Cardiac ventricle fibroblast (primary cell): ENCODE measurements around the gene FANCD2. TPM values are rescaled to one million over a fixed set of nuclear protein-coding genes. Genes with fewer than 3 reads are reported as not detected.

Experiments used
- total RNA-seq: library from RNA; depleted of rRNA; stranded (reverse); fragments of >200 nt; gene quantifications from 2 replicates; pipeline ENCODE4 v1.2.3, GENCODE V29; 2015

FANCD2 gene
- 1.4 and 1.8 TPM in 2 replicates for total RNA-seq

GRCh38 chr3:10026084-10026890 lies at the start of gene FANCD2:
Gene FANCD2, plus strand, starts transcription at chr3:10026437. Its CDS starts 2,221 bp downstream, at chr3:10028658.

DNA sequence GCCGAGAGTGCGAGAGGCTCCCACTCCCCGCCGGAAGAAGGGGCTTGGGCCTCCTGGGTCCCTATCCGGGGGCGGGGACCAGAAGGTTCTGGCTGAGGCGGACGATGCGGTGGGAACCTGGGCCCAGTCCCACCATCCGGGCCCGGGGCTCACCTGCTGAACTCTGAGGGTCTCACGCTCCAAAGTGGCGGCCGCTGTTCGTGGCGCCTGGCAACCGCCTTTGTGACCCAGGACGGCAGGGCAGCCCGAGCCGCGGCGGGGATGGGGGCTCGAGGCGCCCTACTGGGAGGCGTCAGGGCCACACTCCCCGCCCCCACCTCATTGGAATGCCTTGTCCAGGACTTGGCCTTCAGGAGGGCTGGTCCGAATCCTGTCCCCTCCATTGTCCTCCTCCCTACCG lies 81.9 kb downstream of the FANCD2 start, which contains the start of gene FANCD2OS:
FANCD2OS (minus strand) TSS at position 165 of the 400 bp plus-strand sequence. CDS start 3,481 bp downstream, outside the sequence.

DNA sequence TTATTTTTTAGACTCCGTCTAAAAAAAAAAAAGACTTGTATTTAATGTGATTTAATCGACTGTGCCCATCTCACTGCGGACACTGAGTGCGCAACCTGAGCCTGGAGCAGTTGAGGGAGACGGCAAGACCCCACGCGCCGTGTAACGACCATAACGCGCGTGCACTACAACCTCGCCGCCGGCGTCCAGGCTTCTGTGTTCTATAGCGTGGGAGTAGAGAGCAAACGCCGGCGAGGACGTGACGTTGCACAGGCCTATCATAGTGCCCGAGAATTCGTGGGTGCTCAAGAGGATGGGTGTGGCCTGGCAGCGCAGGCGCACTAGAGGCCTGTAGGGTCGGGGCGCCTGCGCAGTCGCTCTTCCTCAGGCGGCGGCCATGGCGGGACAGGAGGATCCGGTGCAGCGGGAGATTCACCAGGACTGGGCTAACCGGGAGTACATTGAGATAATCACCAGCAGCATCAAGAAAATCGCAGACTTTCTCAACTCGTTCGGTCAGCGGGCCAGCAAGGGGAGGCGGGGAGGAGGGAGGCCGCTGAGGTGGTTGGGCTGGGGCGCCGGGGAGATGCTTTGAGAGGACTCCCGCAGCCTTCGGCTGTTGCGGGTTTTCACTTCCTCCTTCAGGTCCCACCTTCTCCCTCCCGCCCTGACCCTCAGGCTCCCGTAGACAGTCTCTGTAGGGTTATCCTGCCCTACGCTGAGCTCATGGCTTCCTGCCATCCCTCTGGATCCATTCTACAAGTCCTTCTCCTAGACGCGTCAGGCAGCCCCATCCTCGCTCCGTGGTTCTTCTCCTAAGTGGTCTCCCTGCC lies 89.3 kb downstream of the FANCD2 start, which contains the start of gene BRK1:
BRK1 (plus strand) TSS at position 350 of the 812 bp plus-strand sequence; CDS start at position 377, 27 bp downstream.

Other genes with a start within 250 kb of the FANCD2 start
- gene TADA3, start 234.0 kb upstream of the FANCD2 start, total RNA-seq = 58.7 and 72.3 TPM in 2 replicates
- gene ARPC4, start 233.4 kb upstream of the FANCD2 start, total RNA-seq = 133 and 153 TPM in 2 replicates
- gene TTLL3, start 216.2 kb upstream of the FANCD2 start, total RNA-seq = 10.4 and 13.5 TPM in 2 replicates
- gene RPUSD3, start 182.4 kb upstream of the FANCD2 start, total RNA-seq = 28.8 and 46.5 TPM in 2 replicates
- 32.9 and 37.6 TPM in 2 replicates for gene CIDEC, start 146.2 kb upstream of the FANCD2 start, total RNA-seq
- 34.1 and 40.8 TPM in 2 replicates for gene JAGN1, start 135.8 kb upstream of the FANCD2 start, total RNA-seq
- 1.6 and 1.9 TPM in 2 replicates for gene IL17RE, start 123.6 kb upstream of the FANCD2 start, total RNA-seq
- gene IL17RC, start 109.3 kb upstream of the FANCD2 start, total RNA-seq = 64.5 and 67.8 TPM in 2 replicates
- 5.1 and 6.4 TPM in 2 replicates for gene CRELD1, start 92.6 kb upstream of the FANCD2 start, total RNA-seq
- 8.4 and 9.7 TPM in 2 replicates for gene PRRT3, start 74.0 kb upstream of the FANCD2 start, total RNA-seq
- gene EMC3, start 39.6 kb upstream of the FANCD2 start, total RNA-seq = 101 and 123 TPM in 2 replicates
- not detected in 2 replicates for gene FANCD2OS, start 81.8 kb downstream of the FANCD2 start, total RNA-seq
- 127 and 171 TPM in 2 replicates for gene BRK1, start 89.2 kb downstream of the FANCD2 start, total RNA-seq
- gene VHL, start 115.3 kb downstream of the FANCD2 start, total RNA-seq = 40.1 and 41.1 TPM in 2 replicates
- 6.3 and 7.8 TPM in 2 replicates for gene IRAK2, start 138.5 kb downstream of the FANCD2 start, total RNA-seq
- 17.9 and 19.5 TPM in 2 replicates for gene TATDN2, start 222.0 kb downstream of the FANCD2 start, total RNA-seq